ENCODE measurements around the gene BOC. TPM values are rescaled to one million over a fixed set of nuclear protein-coding genes. Genes with fewer than 3 reads are reported as not detected.

Gene BOC
- total and polyA plus RNA-seq, 10 of the 15 experiments (the other 5 are each of a cell fraction or from before 2014, with no cell fraction given): 0.18 TPM; not detected in 9

DNA sequence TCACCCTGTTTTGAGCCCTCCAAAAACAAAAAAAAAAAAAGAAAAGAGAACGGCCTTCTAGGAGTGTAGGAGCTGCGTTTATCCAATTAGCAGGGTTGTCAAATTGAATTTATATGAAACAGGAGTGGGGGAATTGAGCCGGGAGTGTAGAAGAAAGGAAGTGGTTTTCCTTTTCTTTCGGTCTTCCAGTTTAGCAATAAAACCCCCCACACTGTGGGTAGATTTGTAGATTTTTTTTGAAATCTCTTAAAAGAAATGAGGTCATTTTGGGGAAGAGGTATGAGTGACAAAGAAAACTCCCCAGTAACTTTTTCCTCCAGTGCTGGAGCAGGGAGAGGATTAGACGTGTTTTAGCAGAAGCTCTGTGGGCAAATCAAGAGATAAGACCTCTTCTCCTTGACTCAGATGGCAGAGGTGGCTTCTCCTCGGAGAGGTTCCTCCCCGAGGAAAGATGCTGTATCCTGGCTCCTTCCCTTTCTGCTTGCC lies 30.8 kb downstream of the BOC start:
- CTCF ChIA-PET: no interaction called here
- no peak overlapping the region for H3K27ac ChIP-seq (ENCODE audit: control insufficient read depth, insufficient read depth)
- H3K4me2 ChIP-seq (ENCODE audit: control insufficient read depth, insufficient read depth): no peak overlapping the region
- RAD21 ChIA-PET (ENCODE audit: unreplicated experiment): interaction anchor here (1.2 kb wide), 1 partner anchor 46 kb away, joined by 3 read pairs; no protein-coding TSS in a partner anchor
- no peaks in the 10 kb centered on the region for H3K79me2 ChIP-seq (ENCODE audit: control insufficient read depth, insufficient read depth, low read length)
- POLR2A ChIA-PET: no interaction called here
- H3K4me3 ChIP-seq: no peak overlapping the region
- TF ChIP-seq, protein P1, sequence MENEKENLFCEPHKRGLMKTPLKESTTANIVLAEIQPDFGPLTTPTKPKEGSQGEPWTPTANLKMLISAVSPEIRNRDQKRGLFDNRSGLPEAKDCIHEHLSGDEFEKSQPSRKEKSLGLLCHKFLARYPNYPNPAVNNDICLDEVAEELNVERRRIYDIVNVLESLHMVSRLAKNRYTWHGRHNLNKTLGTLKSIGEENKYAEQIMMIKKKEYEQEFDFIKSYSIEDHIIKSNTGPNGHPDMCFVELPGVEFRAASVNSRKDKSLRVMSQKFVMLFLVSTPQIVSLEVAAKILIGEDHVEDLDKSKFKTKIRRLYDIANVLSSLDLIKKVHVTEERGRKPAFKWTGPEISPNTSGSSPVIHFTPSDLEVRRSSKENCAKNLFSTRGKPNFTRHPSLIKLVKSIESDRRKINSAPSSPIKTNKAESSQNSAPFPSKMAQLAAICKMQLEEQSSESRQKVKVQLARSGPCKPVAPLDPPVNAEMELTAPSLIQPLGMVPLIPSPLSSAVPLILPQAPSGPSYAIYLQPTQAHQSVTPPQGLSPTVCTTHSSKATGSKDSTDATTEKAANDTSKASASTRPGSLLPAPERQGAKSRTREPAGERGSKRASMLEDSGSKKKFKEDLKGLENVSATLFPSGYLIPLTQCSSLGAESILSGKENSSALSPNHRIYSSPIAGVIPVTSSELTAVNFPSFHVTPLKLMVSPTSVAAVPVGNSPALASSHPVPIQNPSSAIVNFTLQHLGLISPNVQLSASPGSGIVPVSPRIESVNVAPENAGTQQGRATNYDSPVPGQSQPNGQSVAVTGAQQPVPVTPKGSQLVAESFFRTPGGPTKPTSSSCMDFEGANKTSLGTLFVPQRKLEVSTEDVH (IDR thresholded peaks at IDR 0.05; ENCODE audit: low read depth, partially characterized antibody): no peak
- TF ChIP-seq ZZZ3 (IDR thresholded peaks at IDR 0.05; ENCODE audit: control insufficient read depth, insufficient read length, low read depth) (no peak), ZNF24 (IDR thresholded peaks at IDR 0.05) (no peak), RBBP5 (conservative IDR thresholded peaks at IDR 0.05) (no peak), ETV6 (conservative IDR thresholded peaks at IDR 0.05 in 1 of 2, IDR thresholded peaks at IDR 0.05 in 1 of 2; ENCODE audit: borderline replicate concordance in 1 of 2, low read depth in 1 of 2) (no peak), RFX5 (IDR thresholded peaks at IDR 0.05; ENCODE audit: low read depth, low read length) (no peak), GABPA (IDR thresholded peaks at IDR 0.05; ENCODE audit: low read depth) (no peak), MYB (IDR thresholded peaks at IDR 0.05; ENCODE audit: borderline replicate concordance, low read depth, low read length) (no peak)
- TF ChIP-seq, protein P2, sequence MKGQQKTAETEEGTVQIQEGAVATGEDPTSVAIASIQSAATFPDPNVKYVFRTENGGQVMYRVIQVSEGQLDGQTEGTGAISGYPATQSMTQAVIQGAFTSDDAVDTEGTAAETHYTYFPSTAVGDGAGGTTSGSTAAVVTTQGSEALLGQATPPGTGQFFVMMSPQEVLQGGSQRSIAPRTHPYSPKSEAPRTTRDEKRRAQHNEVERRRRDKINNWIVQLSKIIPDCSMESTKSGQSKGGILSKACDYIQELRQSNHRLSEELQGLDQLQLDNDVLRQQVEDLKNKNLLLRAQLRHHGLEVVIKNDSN (IDR thresholded peaks at IDR 0.05; ENCODE audit: borderline replicate concordance, extremely low read length, insufficient read depth, low read depth, low read length): no peak
- TF ChIP-seq, protein P3, sequence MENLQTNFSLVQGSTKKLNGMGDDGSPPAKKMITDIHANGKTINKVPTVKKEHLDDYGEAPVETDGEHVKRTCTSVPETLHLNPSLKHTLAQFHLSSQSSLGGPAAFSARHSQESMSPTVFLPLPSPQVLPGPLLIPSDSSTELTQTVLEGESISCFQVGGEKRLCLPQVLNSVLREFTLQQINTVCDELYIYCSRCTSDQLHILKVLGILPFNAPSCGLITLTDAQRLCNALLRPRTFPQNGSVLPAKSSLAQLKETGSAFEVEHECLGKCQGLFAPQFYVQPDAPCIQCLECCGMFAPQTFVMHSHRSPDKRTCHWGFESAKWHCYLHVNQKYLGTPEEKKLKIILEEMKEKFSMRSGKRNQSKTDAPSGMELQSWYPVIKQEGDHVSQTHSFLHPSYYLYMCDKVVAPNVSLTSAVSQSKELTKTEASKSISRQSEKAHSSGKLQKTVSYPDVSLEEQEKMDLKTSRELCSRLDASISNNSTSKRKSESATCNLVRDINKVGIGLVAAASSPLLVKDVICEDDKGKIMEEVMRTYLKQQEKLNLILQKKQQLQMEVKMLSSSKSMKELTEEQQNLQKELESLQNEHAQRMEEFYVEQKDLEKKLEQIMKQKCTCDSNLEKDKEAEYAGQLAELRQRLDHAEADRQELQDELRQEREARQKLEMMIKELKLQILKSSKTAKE (IDR thresholded peaks at IDR 0.05; ENCODE audit: low read depth, poor library complexity, severe bottlenecking): no peak
- TF ChIP-seq, protein P4, sequence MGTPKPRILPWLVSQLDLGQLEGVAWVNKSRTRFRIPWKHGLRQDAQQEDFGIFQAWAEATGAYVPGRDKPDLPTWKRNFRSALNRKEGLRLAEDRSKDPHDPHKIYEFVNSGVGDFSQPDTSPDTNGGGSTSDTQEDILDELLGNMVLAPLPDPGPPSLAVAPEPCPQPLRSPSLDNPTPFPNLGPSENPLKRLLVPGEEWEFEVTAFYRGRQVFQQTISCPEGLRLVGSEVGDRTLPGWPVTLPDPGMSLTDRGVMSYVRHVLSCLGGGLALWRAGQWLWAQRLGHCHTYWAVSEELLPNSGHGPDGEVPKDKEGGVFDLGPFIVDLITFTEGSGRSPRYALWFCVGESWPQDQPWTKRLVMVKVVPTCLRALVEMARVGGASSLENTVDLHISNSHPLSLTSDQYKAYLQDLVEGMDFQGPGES (IDR thresholded peaks at IDR 0.05): no peak
- TF ChIP-seq, protein P5, sequence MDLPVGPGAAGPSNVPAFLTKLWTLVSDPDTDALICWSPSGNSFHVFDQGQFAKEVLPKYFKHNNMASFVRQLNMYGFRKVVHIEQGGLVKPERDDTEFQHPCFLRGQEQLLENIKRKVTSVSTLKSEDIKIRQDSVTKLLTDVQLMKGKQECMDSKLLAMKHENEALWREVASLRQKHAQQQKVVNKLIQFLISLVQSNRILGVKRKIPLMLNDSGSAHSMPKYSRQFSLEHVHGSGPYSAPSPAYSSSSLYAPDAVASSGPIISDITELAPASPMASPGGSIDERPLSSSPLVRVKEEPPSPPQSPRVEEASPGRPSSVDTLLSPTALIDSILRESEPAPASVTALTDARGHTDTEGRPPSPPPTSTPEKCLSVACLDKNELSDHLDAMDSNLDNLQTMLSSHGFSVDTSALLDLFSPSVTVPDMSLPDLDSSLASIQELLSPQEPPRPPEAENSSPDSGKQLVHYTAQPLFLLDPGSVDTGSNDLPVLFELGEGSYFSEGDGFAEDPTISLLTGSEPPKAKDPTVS (IDR thresholded peaks at IDR 0.05; ENCODE audit: low read depth, low read length): no peak
- TF ChIP-seq, protein P6, sequence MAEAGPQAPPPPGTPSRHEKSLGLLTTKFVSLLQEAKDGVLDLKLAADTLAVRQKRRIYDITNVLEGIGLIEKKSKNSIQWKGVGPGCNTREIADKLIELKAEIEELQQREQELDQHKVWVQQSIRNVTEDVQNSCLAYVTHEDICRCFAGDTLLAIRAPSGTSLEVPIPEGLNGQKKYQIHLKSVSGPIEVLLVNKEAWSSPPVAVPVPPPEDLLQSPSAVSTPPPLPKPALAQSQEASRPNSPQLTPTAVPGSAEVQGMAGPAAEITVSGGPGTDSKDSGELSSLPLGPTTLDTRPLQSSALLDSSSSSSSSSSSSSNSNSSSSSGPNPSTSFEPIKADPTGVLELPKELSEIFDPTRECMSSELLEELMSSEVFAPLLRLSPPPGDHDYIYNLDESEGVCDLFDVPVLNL (IDR thresholded peaks at IDR 0.05; ENCODE audit: low read depth, low read length): no peak
- no peak overlapping the region for H3K9ac ChIP-seq (ENCODE audit: control insufficient read depth, insufficient read depth, low read length)
- no peak for DNase-seq (ENCODE audit: low read depth, low spot score)
- H3K4me1 ChIP-seq (ENCODE audit: control insufficient read depth, insufficient read depth, low read length): no peaks in the 10 kb centered on the region
- H2AFZ ChIP-seq (ENCODE audit: control insufficient read depth, low read depth, low read length): no peak overlapping the region
- H3K9me3 ChIP-seq (replicated peaks; ENCODE audit: control insufficient read depth, insufficient read depth, low read length): no peaks in the 10 kb centered on the region
- in situ Hi-C loops (cut with MboI): no loop called here
- no TSS peak for BruUV-seq (replicated peaks)
- intact Hi-C loops (cut with micrococcal nuclease; ENCODE audit: unreplicated experiment): no loop called here
- H4K20me1 ChIP-seq (ENCODE audit: control insufficient read depth, insufficient read depth): no peaks in the 10 kb centered on the region
- no peaks in the 10 kb centered on the region for H3K36me3 ChIP-seq (ENCODE audit: control insufficient read depth in 2 of 2, insufficient read depth in 2 of 2, low read length in 1 of 2)
- FAIRE-seq: no peak
- ATAC-seq: no peak
- WGBS (ENCODE audit: insufficient coverage, insufficient replicate concordance, low lambda C conversion rate, missing lambda C conversion rate): 11% methylated on average over 7 of the region's 7 CpGs
- SMC1A ChIA-PET (ENCODE audit: uncharacterized antibody, unreplicated experiment): no interaction called here
- peaks cover under 1 to 12% of the 10 kb centered on the region in 2 experiments; a peak in 3 of 4 replicates for H3K27me3 ChIP-seq (replicated peaks in 1 of 2; ENCODE audit: control insufficient read depth in 2 of 2, insufficient read depth in 2 of 2, low read length in 1 of 2)

Data from GM12878 (cell line).